D721Med (cell line): ENCODE measurements around the gene ATP6V0E2.

Experiments
- DNase-seq: peaks from one replicate; pipeline ENCODE4 v3.0.0; 2011; ENCODE audit warnings: low spot score; ENCODE audit not compliant: insufficient read length
- FAIRE-seq: peaks from 2 replicates; lab custom pipeline; 2011; peaks lifted over from hg19 to GRCh38; lab: Jason Lieb, UNC
- TF ChIP-seq, protein P1 (sequence below): IDR thresholded peaks from 2 replicates; pipeline ENCODE4 v1.5.1; 2012; ENCODE audit warnings: mild to moderate bottlenecking, control low read depth; ENCODE audit not compliant: insufficient read depth; ENCODE audit errors: missing control alignments

Gene ATP6V0E2

DNA sequence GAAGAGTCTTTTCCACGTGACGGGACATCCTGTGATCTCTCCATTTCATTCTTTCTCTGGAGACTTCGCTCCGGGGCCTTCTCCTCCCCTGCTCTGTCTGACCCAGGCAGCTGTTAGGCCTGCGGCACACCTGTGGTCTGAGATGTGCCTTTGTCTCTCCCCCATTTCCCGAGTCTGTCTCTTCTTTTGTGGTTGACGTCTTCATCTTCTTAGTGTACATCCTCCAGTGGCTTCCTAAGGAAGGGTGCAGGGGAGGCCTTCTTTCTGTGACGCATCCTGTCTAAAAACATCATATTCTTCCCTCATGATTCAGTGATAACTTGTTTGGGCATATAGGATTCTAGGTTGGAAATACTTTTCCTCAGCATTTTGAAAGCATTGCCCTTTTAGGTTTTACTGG, 17.2 kb upstream of the ATP6V0E2 start:
- DNase-seq = no peak
- FAIRE-seq = no peak
- TF ChIP-seq, protein P1, sequence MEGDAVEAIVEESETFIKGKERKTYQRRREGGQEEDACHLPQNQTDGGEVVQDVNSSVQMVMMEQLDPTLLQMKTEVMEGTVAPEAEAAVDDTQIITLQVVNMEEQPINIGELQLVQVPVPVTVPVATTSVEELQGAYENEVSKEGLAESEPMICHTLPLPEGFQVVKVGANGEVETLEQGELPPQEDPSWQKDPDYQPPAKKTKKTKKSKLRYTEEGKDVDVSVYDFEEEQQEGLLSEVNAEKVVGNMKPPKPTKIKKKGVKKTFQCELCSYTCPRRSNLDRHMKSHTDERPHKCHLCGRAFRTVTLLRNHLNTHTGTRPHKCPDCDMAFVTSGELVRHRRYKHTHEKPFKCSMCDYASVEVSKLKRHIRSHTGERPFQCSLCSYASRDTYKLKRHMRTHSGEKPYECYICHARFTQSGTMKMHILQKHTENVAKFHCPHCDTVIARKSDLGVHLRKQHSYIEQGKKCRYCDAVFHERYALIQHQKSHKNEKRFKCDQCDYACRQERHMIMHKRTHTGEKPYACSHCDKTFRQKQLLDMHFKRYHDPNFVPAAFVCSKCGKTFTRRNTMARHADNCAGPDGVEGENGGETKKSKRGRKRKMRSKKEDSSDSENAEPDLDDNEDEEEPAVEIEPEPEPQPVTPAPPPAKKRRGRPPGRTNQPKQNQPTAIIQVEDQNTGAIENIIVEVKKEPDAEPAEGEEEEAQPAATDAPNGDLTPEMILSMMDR = no peak

DNA sequence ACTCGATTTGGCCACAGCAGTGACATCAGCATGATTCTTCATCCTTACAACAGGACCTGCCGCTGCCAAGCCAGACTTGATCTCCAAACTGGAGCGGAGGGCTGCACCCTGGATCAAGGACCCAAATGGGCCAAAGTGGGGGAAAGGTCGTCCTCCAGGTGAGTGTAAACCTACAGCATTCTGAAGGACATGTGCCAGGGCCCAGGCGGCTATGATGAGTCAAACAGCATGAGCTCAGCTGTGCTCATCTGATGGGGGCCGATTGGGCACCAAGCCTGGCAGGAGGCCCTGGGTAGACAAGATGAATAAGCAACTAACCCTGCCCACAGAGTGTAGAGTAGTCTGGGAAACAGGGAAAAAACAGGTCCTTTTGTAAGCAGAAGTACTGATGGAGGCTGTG, 14.4 kb upstream of the ATP6V0E2 start:
- no peak for FAIRE-seq
- no peak for DNase-seq
- TF ChIP-seq, protein P1 = no peak

DNA sequence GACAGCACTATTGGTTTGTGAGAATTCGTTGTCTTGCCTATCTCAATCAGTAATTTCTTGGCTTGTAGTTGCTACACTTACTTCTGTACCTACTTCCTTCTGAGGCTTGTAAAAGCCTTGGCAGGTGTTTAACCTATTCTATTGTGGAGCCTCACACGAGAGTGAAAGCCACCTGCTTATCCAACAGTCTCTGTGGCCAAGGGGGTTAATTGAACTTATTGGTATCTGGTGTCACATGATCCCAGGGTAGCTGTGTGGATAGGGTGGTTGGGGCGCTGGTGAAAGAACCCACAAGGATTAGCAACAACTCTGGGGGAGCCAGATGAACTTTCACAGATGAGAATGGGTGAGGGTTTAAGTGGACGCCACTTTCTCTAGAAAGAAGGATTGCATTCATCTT, 13.9 kb upstream of the ATP6V0E2 start:
- FAIRE-seq = no peak
- no peak for DNase-seq
- TF ChIP-seq, protein P1 = no peak

DNA sequence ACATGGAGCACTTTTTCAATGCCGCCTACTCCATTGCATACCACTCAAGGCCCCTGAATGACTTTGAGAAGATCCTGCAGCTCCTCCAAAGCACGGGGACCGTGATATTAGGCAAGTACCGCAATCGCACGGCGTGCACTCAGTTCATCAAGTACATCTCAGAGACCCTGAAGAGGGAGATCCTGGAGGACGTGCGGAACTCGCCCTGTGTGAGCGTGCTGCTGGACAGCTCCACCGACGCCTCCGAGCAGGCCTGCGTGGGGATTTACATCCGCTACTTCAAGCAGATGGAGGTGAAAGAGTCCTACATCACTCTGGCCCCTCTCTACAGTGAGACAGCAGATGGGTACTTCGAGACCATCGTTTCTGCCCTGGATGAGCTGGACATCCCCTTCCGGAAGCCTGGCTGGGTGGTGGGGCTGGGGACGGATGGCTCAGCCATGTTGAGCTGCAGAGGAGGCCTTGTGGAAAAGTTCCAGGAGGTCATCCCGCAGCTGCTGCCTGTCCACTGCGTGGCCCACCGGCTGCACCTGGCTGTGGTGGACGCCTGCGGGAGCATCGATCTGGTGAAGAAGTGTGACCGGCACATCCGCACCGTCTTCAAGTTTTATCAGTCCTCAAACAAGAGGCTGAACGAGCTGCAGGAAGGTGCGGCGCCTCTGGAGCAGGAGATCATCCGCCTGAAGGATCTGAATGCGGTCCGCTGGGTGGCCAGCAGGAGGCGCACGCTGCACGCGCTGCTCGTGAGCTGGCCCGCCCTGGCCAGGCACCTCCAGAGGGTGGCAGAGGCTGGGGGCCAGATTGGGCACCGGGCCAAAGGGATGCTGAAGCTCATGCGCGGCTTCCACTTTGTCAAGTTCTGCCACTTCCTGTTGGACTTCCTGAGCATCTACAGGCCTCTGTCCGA, 12.7 kb upstream of the ATP6V0E2 start:
- no peak for FAIRE-seq
- DNase-seq = no peak
- TF ChIP-seq, protein P1 = no peak

DNA sequence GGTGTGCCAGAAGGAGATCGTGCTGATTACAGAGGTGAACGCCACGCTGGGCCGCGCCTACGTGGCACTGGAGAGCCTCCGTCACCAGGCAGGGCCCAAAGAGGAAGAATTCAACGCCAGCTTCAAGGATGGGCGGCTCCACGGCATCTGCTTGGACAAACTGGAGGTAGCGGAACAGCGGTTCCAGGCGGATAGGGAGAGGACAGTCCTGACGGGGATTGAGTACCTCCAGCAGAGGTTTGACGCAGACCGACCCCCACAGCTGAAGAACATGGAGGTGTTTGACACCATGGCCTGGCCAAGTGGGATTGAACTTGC, 12.1 kb upstream of the ATP6V0E2 start:
- TF ChIP-seq, protein P1 = no peak
- DNase-seq (no peak), FAIRE-seq (no peak)

DNA sequence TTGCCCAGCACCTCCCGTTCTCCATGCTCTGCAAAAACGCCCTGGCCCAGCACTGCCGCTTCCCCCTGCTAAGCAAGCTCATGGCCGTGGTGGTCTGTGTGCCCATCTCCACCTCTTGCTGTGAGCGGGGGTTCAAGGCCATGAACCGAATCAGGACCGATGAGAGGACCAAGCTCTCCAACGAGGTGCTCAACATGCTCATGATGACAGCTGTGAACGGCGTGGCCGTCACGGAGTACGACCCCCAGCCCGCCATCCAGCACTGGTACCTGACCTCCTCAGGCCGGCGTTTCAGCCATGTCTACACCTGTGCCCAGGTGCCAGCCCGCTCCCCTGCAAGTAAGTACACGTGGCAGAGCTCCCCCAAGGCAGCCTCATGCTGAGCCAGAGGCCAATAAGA, 11.6 kb upstream of the ATP6V0E2 start:
- no peak for FAIRE-seq
- no peak for DNase-seq
- TF ChIP-seq, protein P1 = no peak

DNA sequence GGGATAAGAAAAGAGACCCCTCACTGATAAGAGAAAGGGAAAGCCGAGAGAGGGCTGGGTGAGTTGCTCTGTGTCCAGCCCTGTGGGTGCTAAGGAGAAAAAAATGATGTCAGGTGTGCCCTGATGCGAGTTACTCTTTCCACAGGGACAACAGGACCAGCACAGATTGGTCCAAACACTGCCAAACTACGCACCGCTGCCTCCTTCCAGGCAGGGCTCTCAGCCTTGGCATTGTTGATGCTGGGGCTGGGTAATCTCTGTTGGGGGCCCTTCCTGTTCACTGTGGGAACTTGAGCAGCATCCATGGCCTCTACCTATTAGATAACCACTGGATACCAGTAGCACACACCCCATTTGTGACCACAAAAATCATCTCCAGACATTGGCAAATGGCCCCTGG, 10.3 kb upstream of the ATP6V0E2 start:
- TF ChIP-seq, protein P1 = no peak
- DNase-seq = no peak
- FAIRE-seq = no peak
